ENCODE measurements around the gene EPHA3. TPM values are rescaled to one million over a fixed set of nuclear protein-coding genes. Genes with fewer than 3 reads are reported as not detected.

Gene EPHA3
- polyA plus RNA-seq, 2 of the 4 experiments (the other 2 are of a cell fraction), result not detected

DNA sequence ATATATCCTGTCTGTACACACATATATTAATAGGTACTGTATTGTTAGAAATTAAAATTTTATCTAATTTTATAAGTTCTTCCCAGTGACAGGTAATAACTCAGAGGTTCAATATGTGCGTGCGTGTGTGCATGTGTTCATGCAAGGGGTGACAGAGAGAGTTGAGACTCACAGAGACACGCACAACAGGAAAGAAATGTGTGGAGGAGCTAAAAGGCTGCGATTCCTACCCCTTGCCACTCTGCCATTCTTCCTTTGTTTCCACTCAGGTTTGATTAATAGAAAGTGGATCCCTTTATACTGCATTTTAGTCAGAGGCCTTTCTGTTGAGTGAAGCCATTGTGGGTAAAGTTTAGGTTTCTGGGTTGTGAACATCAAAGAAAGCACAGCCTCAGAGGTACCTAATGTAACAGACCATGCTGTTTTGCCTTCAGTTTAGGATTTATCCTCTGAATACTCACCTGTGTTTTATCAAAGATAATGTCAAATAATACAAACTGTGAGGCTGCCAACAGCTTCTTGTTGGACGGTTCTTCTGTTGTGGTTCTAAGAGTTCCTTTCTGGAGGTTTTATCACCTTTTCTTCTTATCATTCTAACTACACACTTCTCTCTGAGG, 182.3 kb downstream of the EPHA3 start:
- H3K9me3 ChIP-seq, result no peaks in the 10 kb centered on the region
- H3K27ac ChIP-seq, result no peak overlapping the region
- H3K4me2 ChIP-seq, result no peak overlapping the region
- H3K4me3 ChIP-seq, result no peak overlapping the region
- DNase-seq (ENCODE audit: low read depth in 1 of 2, low spot score in 1 of 2), result no peak
- WGBS (ENCODE audit: missing lambda C conversion rate), result 2% methylated on average over 5 of the region's 5 CpGs
- TF ChIP-seq HOXB13 (CRISPR knock-in tag; IDR thresholded peaks at IDR 0.05; ENCODE audit: low read depth) (no peak), HOXA7 (CRISPR knock-in tag; IDR thresholded peaks at IDR 0.05) (no peak), GATA3 (IDR thresholded peaks at IDR 0.05; ENCODE audit: borderline replicate concordance) (no peak), JUNB (IDR thresholded peaks at IDR 0.05) (no peak), CTCF (IDR thresholded peaks at IDR 0.05) (no peak), CBX8 (IDR thresholded peaks at IDR 0.05) (no peak), RAD21 (conservative IDR thresholded peaks at IDR 0.05 in 1 of 2, IDR thresholded peaks at IDR 0.05 in 1 of 2) (no peak), TP53 (CRISPR knock-in tag; IDR thresholded peaks at IDR 0.05) (no peak)
- H3K4me1 ChIP-seq, result no peaks in the 10 kb centered on the region
- ChIA-PET POLR2A (no interaction called here), CTCF (no interaction called here)
- FAIRE-seq, result no peak
- no peak for ATAC-seq

DNA sequence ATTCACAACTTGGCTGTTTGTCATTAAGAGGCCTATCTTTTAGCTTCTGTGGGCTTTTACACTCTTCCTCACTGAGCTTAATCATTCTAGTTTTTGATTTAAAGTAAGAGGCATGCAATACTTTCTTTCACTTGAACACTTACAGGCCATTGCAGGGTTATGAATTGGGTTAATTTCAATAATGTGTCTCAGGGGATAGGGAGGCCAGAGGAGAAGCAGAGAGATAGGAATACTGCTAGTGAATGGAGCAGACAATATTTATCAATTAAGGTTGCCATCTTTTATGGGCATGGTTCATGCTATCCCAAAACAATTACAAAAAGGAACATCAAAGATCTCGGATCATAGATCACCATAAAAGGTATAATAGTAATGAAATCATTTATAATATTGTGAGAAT, 189.8 kb downstream of the EPHA3 start:
- ATAC-seq (no peak), DNase-seq (ENCODE audit: low read depth in 1 of 2, low spot score in 1 of 2) (no peak), FAIRE-seq (no peak)
- CTCF ChIA-PET, result interaction anchor here (0.9 kb wide), 1 partner anchor 18 kb away, joined by 3 read pairs; no protein-coding TSS in a partner anchor
- H3K9me3 ChIP-seq, result no peaks in the 10 kb centered on the region
- H3K4me3 ChIP-seq, result no peak overlapping the region
- TF ChIP-seq REST (IDR thresholded peaks at IDR 0.05) (no peak), CBX2 (IDR thresholded peaks at IDR 0.05; ENCODE audit: borderline replicate concordance, low read depth) (no peak), FOXS1 (CRISPR knock-in tag; IDR thresholded peaks at IDR 0.05) (no peak), MAZ (IDR thresholded peaks at IDR 0.05; ENCODE audit: borderline replicate concordance, low read depth, low read length) (no peak), E2F6 (IDR thresholded peaks at IDR 0.05; ENCODE audit: borderline replicate concordance, low read depth) (no peak), POLR2A (IDR thresholded peaks at IDR 0.05; ENCODE audit: low read length) (no peak), CHD4 (IDR thresholded peaks at IDR 0.05; ENCODE audit: borderline replicate concordance) (no peak), FOSB (CRISPR knock-in tag; IDR thresholded peaks at IDR 0.05) (no peak), MAFK (IDR thresholded peaks at IDR 0.05; ENCODE audit: partially characterized antibody) (no peak), RARB (CRISPR knock-in tag; IDR thresholded peaks at IDR 0.05) (no peak), CBX8 (IDR thresholded peaks at IDR 0.05) (no peak), JUNB (IDR thresholded peaks at IDR 0.05) (no peak), RCOR1 (IDR thresholded peaks at IDR 0.05; ENCODE audit: low read depth, low read length) (no peak), RAD21 (conservative IDR thresholded peaks at IDR 0.05 in 1 of 2, IDR thresholded peaks at IDR 0.05 in 1 of 2) (no peak), CHD2 (IDR thresholded peaks at IDR 0.05; ENCODE audit: low read length, partially characterized antibody) (no peak), RFX5 (IDR thresholded peaks at IDR 0.05) (no peak), POLR2AphosphoS2 (conservative IDR thresholded peaks at IDR 0.05; ENCODE audit: low read length) (no peak)
- TF ChIP-seq, protein P1, sequence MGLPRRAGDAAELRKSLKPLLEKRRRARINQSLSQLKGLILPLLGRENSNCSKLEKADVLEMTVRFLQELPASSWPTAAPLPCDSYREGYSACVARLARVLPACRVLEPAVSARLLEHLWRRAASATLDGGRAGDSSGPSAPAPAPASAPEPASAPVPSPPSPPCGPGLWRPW (IDR thresholded peaks at IDR 0.05), result no peak
- TF ChIP-seq, protein P2, sequence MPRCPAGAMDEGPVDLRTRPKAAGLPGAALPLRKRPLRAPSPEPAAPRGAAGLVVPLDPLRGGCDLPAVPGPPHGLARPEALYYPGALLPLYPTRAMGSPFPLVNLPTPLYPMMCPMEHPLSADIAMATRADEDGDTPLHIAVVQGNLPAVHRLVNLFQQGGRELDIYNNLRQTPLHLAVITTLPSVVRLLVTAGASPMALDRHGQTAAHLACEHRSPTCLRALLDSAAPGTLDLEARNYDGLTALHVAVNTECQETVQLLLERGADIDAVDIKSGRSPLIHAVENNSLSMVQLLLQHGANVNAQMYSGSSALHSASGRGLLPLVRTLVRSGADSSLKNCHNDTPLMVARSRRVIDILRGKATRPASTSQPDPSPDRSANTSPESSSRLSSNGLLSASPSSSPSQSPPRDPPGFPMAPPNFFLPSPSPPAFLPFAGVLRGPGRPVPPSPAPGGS (IDR thresholded peaks at IDR 0.05), result no peak
- WGBS (ENCODE audit: missing lambda C conversion rate), result 3% methylated on average over 1 of the region's 1 CpG
- no peak overlapping the region for H3K27ac ChIP-seq
- H3K4me2 ChIP-seq, result no peak overlapping the region
- no peaks in the 10 kb centered on the region for H3K4me1 ChIP-seq
- POLR2A ChIA-PET, result no interaction called here

All from A549 (cell line).